Measurements from ENCODE around the gene CACNG5.

The CACNG5 gene

GRCh38 chr17:66826856-66827255 is 8.1 kb upstream of the CACNG5 start:
- DNase-seq, result no peak
- Histone ChIP-seq H3K4me1 (peaks cover 11% of the 10 kb centered on the region; the same call in 1 of the 2 replicates), H3K27me3 (no peaks in the 10 kb centered on the region), H3K9me3 (no peaks in the 10 kb centered on the region), H3K36me3 (no peaks in the 10 kb centered on the region), H3K4me3 (ENCODE audit: low read depth, low read length) (no peak overlapping the region)
- no peak for TF ChIP-seq CTCF (IDR thresholded peaks at IDR 0.05; ENCODE audit: low read depth, low read length)

- no peak for TF ChIP-seq CTCF (IDR thresholded peaks at IDR 0.05; ENCODE audit: low read depth, low read length)
- H3K36me3 ChIP-seq, result no peaks in the 10 kb centered on the region
- no peak for DNase-seq
- H3K4me1 ChIP-seq, result peaks cover 12% of the 10 kb centered on the region; the same call in 1 of the 2 replicates
- no peaks in the 10 kb centered on the region for H3K9me3 ChIP-seq
- H3K27me3 ChIP-seq, result no peaks in the 10 kb centered on the region
- H3K4me3 ChIP-seq (ENCODE audit: low read depth, low read length), result no peak overlapping the region
These were observed 5.5 kb upstream of the CACNG5 start for GRCh38 chr17:66829386-66829864.

GRCh38 chr17:66829883-66830282 is 5.0 kb upstream of the CACNG5 start:
- H3K9me3 ChIP-seq, result no peaks in the 10 kb centered on the region
- H3K27me3 ChIP-seq, result no peaks in the 10 kb centered on the region
- TF ChIP-seq CTCF (IDR thresholded peaks at IDR 0.05; ENCODE audit: low read depth, low read length), result no peak
- no peak for DNase-seq
- H3K4me3 ChIP-seq (ENCODE audit: low read depth, low read length), result no peak overlapping the region
- H3K4me1 ChIP-seq, result peaks cover 12% of the 10 kb centered on the region; the same call in 1 of the 2 replicates
- no peaks in the 10 kb centered on the region for H3K36me3 ChIP-seq

- Histone ChIP-seq H3K4me3 (ENCODE audit: low read depth, low read length) (no peak overlapping the region), H3K9me3 (no peaks in the 10 kb centered on the region), H3K4me1 (peaks cover 12% of the 10 kb centered on the region; the same call in 1 of the 2 replicates), H3K27me3 (no peaks in the 10 kb centered on the region), H3K36me3 (no peaks in the 10 kb centered on the region)
- no peak for DNase-seq
- no peak for TF ChIP-seq CTCF (IDR thresholded peaks at IDR 0.05; ENCODE audit: low read depth, low read length)
These were observed 4.5 kb upstream of the CACNG5 start for GRCh38 chr17:66830451-66830850.

GRCh38 chr17:66831383-66832210 is 3.3 kb upstream of the CACNG5 start:
- peaks cover 12% of the 10 kb centered on the region; the same call in 1 of the 2 replicates for H3K4me1 ChIP-seq
- H3K9me3 ChIP-seq, result no peaks in the 10 kb centered on the region
- TF ChIP-seq CTCF (IDR thresholded peaks at IDR 0.05; ENCODE audit: low read depth, low read length), result no peak
- no peak overlapping the region for H3K4me3 ChIP-seq (ENCODE audit: low read depth, low read length)
- no peaks in the 10 kb centered on the region for H3K36me3 ChIP-seq
- DNase-seq, result no peak
- H3K27me3 ChIP-seq, result no peaks in the 10 kb centered on the region

- no peak for DNase-seq
- Histone ChIP-seq H3K9me3 (no peaks in the 10 kb centered on the region), H3K27me3 (no peaks in the 10 kb centered on the region), H3K4me3 (ENCODE audit: low read depth, low read length) (no peak overlapping the region), H3K4me1 (peaks cover 12% of the 10 kb centered on the region; the same call in 1 of the 2 replicates), H3K36me3 (no peaks in the 10 kb centered on the region)
- TF ChIP-seq CTCF (IDR thresholded peaks at IDR 0.05; ENCODE audit: low read depth, low read length), result no peak
These were observed 1.7 kb upstream of the CACNG5 start for GRCh38 chr17:66833201-66833600.
